ENCODE measurements around the gene NGEF. TPM values are rescaled to one million over a fixed set of nuclear protein-coding genes. Genes with fewer than 3 reads are reported as not detected.

The NGEF gene
- total and polyA plus RNA-seq, 4 donors = 10.6 to 22.6 (median 10.8) TPM

GRCh38 chr2:232888839-232889529, 124.1 kb downstream of the NGEF start (continued):
- TF ChIP-seq, protein P1, sequence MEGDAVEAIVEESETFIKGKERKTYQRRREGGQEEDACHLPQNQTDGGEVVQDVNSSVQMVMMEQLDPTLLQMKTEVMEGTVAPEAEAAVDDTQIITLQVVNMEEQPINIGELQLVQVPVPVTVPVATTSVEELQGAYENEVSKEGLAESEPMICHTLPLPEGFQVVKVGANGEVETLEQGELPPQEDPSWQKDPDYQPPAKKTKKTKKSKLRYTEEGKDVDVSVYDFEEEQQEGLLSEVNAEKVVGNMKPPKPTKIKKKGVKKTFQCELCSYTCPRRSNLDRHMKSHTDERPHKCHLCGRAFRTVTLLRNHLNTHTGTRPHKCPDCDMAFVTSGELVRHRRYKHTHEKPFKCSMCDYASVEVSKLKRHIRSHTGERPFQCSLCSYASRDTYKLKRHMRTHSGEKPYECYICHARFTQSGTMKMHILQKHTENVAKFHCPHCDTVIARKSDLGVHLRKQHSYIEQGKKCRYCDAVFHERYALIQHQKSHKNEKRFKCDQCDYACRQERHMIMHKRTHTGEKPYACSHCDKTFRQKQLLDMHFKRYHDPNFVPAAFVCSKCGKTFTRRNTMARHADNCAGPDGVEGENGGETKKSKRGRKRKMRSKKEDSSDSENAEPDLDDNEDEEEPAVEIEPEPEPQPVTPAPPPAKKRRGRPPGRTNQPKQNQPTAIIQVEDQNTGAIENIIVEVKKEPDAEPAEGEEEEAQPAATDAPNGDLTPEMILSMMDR (IDR thresholded peaks at IDR 0.05; ENCODE audit: low read depth, low read length, missing input control) = no peak
- TF ChIP-seq HNF4A (conservative IDR thresholded peaks at IDR 0.05) = no peak
- TF ChIP-seq FOXA1 (IDR thresholded peaks at IDR 0.05) = no peak

GRCh38 chr2:232888099-232888836, 124.8 kb downstream of the NGEF start:
- Histone ChIP-seq H3K27me3 (ENCODE audit: control insufficient read depth in 4 of 4, insufficient read depth in 4 of 4, low read length in 3 of 4) (no peaks in the 10 kb centered on the region), H3K9me3 (ENCODE audit: control insufficient read depth in 4 of 4, low read length in 3 of 4) (no peaks in the 10 kb centered on the region), H3K4me1 (ENCODE audit: control insufficient read depth in 4 of 4, insufficient read depth in 4 of 4, low read length in 3 of 4) (no peaks in the 10 kb centered on the region), H3K27ac (ENCODE audit: low read depth in 1 of 2, low read length in 2 of 2) (no peak overlapping the region), H3K36me3 (ENCODE audit: control insufficient read depth in 4 of 4, insufficient read depth in 3 of 4, low read depth in 1 of 4, low read length in 3 of 4) (peaks cover 4 to 48% (median 16%) of the 10 kb centered on the region in 4 donors), H3K4me3 (ENCODE audit: low read depth in 1 of 3, low read length in 3 of 3) (no peak overlapping the region), H3K9ac (ENCODE audit: low read depth in 1 of 2, low read length in 2 of 2) (no peak overlapping the region)
- 85% methylated on average over 21 of the region's 21 CpGs for WGBS
- TF ChIP-seq, protein P2, sequence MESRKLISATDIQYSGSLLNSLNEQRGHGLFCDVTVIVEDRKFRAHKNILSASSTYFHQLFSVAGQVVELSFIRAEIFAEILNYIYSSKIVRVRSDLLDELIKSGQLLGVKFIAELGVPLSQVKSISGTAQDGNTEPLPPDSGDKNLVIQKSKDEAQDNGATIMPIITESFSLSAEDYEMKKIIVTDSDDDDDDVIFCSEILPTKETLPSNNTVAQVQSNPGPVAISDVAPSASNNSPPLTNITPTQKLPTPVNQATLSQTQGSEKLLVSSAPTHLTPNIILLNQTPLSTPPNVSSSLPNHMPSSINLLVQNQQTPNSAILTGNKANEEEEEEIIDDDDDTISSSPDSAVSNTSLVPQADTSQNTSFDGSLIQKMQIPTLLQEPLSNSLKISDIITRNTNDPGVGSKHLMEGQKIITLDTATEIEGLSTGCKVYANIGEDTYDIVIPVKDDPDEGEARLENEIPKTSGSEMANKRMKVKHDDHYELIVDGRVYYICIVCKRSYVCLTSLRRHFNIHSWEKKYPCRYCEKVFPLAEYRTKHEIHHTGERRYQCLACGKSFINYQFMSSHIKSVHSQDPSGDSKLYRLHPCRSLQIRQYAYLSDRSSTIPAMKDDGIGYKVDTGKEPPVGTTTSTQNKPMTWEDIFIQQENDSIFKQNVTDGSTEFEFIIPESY (IDR thresholded peaks at IDR 0.05) = no peak
- TF ChIP-seq FOXA2 (IDR thresholded peaks at IDR 0.05) (no peak), RAD21 (IDR thresholded peaks at IDR 0.05) (no peak), EGR1 (IDR thresholded peaks at IDR 0.05; ENCODE audit: low read depth in 2 of 2) (no peak), TAF1 (conservative IDR thresholded peaks at IDR 0.05) (no peak), NR2F2 (IDR thresholded peaks at IDR 0.05) (no peak), HNF4A (conservative IDR thresholded peaks at IDR 0.05) (no peak), RXRA (IDR thresholded peaks at IDR 0.05) (no peak), HNF4G (IDR thresholded peaks at IDR 0.05) (no peak), JUND (IDR thresholded peaks at IDR 0.05) (no peak), YY1 (IDR thresholded peaks at IDR 0.05) (no peak)
- TF ChIP-seq, protein P3, sequence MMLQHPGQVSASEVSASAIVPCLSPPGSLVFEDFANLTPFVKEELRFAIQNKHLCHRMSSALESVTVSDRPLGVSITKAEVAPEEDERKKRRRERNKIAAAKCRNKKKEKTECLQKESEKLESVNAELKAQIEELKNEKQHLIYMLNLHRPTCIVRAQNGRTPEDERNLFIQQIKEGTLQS (IDR thresholded peaks at IDR 0.05) = no peak
- DNase-seq (ENCODE audit: low spot score) = peak; percentile 19

DNA sequence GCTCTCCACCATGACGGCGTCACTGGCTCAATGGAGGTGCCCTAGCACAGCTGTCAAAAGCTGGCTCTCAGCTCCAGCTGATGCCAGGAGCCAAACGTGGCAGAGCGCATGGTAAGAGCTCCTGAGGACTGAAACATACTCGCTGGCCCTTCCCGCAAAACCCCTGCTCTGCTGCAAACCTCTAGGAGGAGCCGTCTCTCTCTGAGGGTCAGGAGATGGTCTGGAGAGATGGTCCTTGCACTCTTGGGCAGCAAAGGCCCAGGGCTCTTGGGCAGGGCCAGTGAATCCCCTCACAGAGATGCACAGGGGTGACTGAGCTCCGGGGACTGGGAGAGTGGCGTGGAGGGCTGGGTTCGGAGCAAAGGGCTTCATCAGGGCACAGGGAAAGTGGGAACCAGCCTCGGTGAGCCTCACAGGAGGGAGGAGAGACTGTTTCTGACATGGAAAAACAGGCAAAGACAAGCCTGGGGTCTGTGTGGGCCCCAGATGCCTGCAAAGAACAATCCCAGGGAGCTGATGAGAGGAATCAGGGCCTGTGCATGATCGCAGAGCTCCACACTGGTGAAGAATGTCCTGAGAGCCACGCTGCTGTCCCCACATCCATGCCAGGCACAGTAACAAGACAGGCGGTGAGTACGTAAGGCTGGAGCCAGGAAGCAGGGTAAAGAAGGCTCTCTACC, 125.7 kb downstream of the NGEF start:
- WGBS = 86% methylated on average over 15 of the region's 15 CpGs
- Histone ChIP-seq H3K36me3 (ENCODE audit: control insufficient read depth in 4 of 4, insufficient read depth in 3 of 4, low read depth in 1 of 4, low read length in 3 of 4) (peaks cover 4 to 48% (median 16%) of the 10 kb centered on the region in 4 donors), H3K27ac (ENCODE audit: low read depth in 1 of 2, low read length in 2 of 2) (no peak overlapping the region), H3K4me1 (ENCODE audit: control insufficient read depth in 4 of 4, insufficient read depth in 4 of 4, low read length in 3 of 4) (no peaks in the 10 kb centered on the region), H3K27me3 (ENCODE audit: control insufficient read depth in 4 of 4, insufficient read depth in 4 of 4, low read length in 3 of 4) (no peaks in the 10 kb centered on the region), H3K4me3 (ENCODE audit: low read depth in 1 of 3, low read length in 3 of 3) (no peak overlapping the region), H3K9me3 (ENCODE audit: control insufficient read depth in 4 of 4, low read length in 3 of 4) (no peaks in the 10 kb centered on the region), H3K9ac (ENCODE audit: low read depth in 1 of 2, low read length in 2 of 2) (no peak overlapping the region)
- TF ChIP-seq EGR1 (IDR thresholded peaks at IDR 0.05; ENCODE audit: low read depth in 2 of 2) = no peak
- TF ChIP-seq RAD21 (IDR thresholded peaks at IDR 0.05) = no peak
- TF ChIP-seq HNF4A (conservative IDR thresholded peaks at IDR 0.05) = no peak
- no peak for TF ChIP-seq MAX (IDR thresholded peaks at IDR 0.05)
- no peak for TF ChIP-seq FOXA1 (IDR thresholded peaks at IDR 0.05)
- no peak for TF ChIP-seq YY1 (IDR thresholded peaks at IDR 0.05)
- no peak for TF ChIP-seq SP1 (IDR thresholded peaks at IDR 0.05)
- TF ChIP-seq, protein P2 (IDR thresholded peaks at IDR 0.05) = no peak
- TF ChIP-seq NR2F2 (IDR thresholded peaks at IDR 0.05) = no peak
- DNase-seq (ENCODE audit: low spot score) = peak; percentile 29
